DMS 273 (cell line): ENCODE data around the gene CYTH1.

Experiments used
- DNase-seq: peaks from one replicate; lab custom pipeline; 2025; ENCODE audit not compliant: unreplicated experiment; lab: John Stamatoyannopoulos, UW

Gene CYTH1

DNA sequence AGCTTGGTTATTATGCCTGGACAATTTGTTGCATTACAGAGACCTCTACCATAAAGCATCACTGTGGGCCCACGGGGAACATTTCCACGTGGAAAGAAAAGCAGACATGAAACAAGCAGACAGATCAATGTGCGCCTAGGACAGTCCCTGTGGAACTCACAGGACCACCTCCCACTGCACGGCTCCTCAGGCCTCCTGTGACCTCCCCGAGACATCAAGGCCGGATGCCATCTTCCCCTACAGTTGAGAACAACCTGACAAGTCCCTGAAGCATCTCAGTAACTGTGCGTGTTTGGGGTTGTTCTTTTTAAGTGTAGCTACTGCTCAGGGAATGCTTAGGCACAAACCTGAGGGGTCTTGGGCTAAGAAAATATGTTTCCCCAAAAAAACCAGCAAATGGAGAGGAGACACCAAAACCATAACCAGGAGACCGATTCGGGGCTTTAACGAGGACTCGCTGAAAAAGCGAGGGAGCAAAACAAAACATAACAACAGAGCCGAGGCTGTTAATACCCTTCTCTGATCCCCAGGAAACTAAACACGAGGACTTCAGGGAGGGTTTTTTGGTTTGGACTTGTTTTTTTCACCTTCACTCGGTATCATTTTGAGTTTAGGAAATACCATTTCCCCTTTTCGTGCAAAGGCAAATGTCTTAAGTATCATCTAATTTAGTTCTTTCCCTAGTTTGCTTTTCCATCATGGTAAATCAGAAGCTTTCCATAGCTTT lies 87.1 kb downstream of the CYTH1 start:
- no peak for DNase-seq

DNA sequence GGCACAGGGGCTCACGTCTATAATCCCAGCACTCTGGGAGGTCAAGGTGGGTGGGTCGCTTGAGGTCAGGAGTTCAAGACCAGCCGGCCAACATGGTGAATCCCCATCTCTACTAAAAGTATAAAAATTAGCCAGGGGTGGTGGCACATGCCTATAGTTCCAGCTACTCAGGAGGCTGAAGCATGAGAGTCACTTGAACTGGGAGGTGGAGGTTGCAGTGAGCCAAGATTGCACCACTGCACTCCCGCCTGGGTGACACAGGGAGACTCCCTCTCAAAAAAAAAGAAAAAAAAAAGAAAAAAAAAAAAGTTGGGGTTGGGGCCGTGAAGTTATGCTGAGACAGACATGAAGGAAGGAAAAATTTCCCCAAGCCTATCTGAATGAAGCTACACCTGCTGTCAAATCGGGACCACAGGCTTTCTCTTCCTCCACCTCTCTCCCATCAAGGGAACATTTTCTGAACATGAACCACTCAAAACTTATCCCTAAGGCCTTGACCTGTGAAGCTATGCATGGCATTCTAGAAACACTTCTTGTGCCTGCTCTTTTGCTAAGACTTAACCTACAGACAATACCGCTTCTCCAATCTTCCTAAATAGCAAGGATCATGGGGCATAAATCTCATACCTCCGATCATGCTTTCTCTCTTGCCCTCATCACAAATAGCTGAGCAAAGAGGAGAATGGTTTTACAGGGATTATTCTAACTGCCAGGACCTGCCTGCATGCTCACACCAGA lies 88.6 kb downstream of the CYTH1 start:
- no peak for DNase-seq

DNA sequence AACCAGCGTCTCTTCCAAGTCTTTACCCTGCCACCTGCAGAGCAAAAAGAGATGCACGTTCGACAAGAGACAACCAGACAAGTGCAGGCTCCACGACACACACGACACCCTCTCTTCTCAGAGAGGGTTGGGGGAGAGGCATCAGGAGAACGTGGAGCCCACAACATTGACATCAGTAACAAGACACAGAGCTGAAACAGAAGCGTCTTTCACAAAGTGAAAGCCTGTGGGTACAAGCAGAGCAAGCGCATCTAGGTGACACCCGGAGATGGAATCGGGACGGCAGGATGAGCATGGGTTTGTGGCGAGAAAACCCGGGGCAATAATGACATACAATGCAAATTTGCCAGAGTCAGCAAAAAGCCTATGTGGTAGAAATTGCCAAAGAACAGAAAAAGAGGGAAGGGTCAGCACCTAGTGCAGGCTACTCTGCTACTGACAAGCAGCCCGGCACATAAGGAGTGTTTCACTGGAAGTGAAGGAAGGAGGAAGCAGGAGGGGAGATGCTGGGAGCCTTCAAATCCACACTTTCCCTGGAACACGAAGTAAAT lies 89.5 kb downstream of the CYTH1 start:
- no peak for DNase-seq

DNA sequence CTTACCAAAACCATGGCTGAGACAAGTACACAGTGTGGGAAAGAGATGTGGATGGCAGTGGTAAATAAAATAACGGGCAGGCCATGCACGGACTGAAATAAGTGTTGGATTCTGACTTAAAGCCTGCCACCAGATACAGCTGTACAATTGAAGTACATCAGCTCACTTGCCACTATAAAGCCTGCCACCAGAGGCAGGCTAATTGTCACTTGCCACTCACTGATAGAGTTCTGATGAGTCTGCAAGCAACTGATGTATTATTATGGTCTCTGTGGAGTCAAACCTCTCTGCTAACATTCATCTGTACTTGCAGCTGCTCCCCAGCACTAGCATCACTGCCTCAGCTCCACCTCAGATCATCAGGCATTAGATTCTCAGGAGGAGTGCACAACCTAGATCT lies 93.0 kb downstream of the CYTH1 start:
- DNase-seq: no peak

DNA sequence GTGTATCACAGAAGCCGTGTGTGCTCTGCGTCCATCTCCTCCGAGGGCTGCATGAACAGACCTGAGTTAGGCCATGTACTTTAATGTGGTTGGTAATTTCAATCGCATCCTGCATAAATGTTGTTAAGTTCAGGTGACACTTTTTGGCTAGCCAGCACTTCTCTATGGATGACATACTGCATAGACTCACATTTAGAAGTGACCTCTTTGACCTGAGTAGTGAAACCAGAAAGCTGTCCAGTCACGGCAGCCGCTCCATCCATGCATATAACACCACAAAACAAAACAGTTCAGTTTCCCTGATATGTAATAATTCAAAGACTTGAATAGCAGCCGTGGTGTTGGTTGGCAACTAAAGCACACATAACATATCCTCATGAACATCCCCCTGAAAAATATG lies 94.1 kb downstream of the CYTH1 start:
- DNase-seq: no peak

DNA sequence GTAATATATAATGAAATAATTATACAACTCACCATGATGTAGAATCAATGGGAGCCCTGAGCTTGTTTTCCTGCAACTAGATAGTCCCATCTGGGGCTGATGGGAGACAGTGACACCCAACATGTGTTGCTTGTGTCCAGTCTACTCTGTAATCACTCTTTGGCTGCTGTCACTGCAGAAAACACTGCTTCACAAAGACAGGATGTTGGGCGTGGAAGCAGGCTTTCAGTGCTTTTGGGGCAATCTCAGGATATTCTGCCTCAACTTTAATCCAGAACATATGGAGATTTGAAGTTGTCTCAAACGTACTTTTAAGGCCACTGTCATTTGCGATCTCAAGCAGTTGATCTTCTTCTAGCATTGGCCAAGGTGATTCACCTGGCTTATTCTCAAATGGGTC lies 94.9 kb downstream of the CYTH1 start:
- no peak for DNase-seq

DNA sequence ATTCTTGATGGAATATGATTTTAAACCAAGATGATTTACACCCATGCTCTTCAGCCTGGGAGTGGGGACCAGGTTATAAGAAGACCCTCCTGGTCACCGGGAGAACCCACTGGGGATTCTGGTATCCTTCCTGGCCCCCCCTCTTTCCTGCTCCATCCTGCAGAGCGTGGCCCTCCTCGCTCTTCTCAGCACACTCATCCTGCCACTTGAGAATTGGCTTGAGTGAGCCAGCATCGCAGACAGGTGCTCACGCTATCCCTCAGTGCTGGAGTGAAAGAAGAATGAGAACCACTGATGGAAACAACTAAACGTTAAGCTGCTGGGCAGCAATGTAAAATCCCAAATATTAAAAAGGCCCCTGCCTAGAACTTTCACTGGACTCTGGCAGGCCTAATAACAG lies 98.0 kb downstream of the CYTH1 start:
- no peak for DNase-seq

DNA sequence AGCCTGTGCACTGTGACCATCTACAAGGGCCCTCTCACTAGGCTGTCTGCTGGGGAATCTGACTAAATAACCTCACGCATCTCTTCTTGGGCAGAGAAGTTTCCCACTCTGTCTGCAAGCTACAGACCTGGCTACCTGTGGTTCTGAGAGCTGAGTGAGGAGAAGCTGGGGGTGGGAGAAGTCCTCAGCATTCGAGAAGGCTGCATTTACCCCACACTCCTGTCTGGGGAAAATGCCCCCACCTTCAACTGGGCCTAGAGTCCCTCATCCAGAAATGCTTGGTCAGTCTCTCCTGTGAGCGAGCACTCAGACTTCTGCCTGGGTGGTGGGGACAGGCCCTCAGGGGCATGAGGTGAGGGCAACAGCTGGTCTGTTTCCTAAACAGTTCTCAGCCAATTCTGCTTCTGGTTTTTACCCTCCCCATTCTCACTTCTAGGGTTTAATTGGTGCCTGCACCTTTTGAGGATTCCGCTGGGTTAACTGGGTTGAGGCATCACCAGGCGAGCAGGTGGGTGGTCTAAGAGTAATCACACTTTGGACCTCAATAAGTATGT lies 98.6 kb downstream of the CYTH1 start:
- DNase-seq: no peak

DNA sequence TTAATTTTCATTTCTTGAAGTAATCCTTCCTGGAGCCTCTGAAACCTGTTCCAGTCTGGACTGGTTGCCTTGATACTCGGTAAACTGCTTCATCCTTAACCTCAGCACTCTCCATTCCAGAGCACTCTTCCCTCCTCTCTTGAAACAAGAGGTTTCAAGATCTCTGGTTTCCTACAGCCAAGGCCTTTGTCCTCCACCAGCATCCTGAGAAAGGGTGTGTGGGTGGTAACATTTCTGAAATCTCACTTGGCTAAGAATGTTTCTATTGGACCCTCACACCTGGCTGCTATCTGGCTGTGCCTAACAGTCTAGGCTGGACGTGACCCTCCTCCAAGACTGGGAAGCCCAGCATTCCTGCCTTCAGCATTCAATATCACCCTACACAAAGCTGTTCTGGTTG lies 99.7 kb downstream of the CYTH1 start:
- DNase-seq: no peak

DNA sequence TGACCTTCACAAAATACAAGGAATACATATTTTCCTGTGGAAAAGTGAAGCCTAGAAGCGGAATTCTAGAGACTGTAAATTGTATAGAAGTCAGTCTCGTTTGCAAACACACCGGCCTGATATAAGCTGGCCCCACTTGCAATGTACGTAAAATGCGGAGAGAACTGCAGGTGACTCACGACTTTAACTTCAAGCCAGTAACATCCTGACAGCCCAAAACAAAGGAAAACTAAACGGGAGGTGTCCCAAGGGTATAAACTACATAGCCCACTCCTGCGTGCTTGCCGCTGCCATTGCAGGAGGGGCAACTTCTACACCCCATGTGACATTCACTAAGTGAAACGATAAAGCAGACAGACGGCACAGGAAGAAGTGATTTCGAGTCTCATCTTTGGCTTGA lies 101.6 kb downstream of the CYTH1 start:
- no peak for DNase-seq

DNA sequence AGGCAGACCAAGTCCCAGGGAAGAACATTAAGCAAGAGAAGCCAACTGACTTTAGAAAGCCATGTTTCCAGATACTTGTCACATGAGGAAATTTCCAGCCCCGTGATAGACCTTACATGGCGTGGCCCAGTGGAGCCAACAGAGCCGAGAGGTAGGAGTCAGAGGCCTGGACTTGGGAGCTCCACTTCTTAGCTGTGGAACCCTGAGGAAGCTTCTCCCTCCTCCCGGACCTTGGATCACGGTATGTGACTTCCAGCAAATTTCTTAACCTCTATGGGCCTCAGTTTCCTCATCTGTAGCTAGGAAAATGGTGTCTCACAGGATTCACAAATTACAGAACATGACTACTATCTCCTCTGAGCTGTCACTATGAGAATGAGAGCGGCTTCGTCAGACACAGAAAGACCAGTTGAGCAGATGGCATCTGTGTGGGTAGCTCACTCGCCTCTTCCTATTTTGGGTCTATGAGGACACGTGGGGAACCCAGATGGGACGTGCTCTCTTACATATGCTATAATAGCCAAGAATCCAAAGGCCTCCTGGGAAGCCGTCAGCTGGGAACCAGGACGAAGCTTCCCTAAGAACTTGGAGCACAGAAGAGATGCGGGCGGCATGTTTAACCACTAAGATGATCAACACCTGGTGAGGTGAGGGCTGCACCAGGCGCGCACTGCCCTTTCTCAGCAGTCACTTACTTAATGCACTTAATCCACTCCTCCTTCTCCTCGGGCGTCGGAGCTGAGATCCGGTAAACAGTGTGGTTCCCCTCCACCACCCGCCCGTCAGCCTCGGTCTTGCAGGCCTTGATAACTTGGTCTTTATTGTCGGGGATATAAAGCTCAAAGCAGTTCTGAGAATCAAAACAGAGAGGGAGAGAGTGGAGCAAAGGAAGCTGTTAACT lies 102.3 kb downstream of the CYTH1 start:
- DNase-seq: peak; percentile 32

DNA sequence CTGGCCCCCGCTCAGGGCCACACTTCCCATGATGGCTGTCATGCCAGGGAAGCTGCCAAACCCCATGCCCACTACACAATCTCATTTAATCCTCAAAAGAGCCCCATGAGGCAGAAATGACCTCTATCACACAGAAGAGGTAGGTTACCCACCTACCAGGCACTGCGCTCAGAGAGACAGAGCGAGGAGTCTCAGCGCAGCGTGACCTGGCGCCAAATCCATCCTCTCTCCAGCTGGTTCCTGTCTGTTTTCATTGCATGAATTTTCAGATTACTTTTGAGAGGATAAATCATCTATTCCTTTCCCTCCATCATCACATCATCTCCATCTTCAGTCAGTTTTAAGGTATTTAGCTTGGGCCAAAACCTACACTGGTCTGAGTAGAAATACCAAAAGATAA lies 103.4 kb downstream of the CYTH1 start:
- no peak for DNase-seq

DNA sequence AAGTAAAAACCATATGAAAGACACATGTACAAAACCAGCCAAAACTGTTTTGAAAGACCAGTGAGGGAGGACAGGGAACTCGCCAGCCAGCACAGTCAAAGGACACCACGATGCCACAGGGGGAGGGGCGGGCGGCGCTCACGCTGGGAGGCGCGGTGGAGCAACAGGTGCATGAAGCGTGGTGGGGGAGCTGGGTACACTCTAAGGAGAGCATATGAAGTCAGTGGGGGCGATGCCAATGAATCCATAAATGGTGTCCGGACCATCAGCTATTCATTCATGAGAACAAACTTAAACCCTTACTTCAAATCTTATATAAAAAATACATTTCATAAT lies 103.9 kb downstream of the CYTH1 start:
- no peak for DNase-seq

DNA sequence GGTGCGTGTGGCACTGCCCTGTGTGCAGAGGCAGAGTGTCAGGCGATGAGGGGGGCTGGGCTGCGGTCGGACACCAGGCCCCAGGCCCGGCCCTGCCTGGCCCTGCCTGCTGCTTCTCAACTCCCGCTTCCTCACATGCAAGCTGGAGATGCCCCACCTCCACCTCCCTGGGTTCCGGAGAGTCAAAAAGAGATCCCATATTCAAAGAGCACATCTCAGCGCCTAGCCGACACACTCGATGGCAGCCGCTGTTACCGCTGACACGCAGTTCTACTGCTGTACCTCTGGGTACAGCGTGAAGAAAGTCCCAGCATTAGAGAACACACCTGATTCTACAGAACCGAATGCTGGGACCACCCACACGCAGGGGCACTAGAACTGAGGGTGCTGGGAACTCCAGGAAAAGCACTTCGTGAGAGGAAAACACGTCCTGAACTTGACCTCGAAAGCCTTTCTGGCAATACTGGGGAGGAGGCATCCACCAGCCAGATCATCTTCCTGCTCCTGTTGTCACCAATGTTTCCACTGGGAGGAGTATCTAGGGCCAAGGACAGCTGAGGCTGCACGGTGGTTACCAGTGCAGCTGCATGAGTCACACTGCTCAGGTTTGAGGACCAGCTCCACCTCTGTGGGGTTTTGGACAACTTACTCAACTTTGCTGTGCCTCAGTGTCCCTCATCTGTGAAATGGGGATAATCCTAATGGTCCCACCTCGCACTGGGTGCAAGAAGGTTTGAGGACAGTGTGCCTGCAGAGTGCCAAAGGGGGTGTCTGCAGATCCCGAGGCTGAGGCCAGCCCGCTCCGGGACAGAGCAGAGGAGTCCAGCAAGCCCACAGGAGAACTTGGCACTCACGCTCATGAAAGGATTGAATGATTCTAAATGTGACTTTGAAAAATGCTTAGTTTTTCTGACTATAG lies 104.5 kb downstream of the CYTH1 start:
- DNase-seq: no peak

DNA sequence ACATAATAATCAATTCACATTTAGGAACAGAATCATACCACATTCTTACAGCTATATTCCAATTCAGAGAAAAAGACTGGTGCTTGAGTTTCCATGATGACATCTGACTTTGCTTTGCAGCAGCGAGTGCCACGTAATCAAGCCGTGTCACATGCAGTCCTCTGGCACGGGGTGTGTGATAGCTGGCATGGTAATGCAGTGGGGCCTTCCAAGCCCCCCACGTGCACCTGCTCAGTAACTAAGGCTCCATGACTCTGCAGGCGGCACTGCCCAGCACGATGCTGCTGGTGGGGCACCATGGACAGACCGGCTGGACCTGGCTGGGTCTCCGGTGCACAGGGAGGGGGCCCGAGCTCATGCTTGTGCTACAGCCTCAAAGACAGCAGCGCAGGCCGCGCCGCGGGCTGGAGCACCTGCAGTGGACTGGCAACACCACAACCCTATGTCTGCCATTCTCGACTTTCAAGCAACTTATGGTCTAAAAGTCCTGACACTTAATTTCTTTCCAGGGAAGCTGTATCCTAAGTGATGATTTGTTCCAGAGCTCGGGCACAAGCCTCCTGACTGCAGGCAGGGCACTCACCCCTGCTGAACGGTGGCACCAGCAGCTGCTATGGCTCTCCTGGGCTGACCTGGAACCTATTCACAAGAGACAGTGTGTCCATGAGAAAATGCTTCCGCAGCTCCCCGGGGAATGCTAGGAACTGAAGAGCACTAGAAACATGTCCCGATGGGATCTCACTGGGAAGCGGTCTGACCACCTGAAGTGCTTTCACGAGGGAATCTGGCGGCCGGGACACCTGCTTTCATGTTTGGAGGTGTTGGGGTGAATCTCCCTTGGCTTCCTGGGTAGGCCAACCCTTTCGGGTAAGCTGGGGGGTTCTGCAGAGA lies 105.4 kb downstream of the CYTH1 start:
- no peak for DNase-seq

DNA sequence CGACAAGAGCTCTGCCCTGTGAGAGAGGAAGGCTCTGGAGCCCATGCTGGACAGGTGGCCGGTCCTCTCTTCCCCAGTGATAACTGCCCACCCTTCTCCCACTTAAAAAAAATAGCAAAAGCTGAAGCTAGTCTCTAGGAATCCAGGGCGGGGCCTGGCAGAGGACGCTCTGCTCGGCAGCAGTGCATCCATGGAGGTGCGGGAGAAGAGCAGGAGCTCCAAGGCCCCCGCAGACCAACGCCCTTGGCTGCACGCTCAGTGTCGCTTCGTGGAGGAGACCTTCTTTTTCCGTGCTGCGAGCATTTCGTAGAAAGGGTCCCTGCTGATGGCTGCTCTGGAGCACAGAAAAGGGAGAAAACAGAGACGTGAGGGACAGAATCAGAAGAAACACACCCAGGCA lies 106.2 kb downstream of the CYTH1 start:
- DNase-seq: no peak

DNA sequence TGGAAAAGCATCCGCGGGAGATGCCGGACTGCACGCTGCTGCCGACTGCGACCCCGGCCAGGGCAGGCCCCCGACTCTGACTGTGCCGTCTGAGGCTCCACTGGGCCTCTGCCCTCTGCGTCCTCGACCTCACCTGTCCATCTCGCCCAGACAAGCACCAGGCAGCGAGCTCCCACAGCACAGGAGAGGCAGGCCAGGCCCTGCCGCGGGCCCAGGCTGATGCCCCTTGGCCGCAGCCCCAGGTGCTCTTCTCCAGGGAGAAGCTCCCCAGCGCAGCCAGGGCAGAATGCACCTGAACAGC lies 106.8 kb downstream of the CYTH1 start:
- no peak for DNase-seq

DNA sequence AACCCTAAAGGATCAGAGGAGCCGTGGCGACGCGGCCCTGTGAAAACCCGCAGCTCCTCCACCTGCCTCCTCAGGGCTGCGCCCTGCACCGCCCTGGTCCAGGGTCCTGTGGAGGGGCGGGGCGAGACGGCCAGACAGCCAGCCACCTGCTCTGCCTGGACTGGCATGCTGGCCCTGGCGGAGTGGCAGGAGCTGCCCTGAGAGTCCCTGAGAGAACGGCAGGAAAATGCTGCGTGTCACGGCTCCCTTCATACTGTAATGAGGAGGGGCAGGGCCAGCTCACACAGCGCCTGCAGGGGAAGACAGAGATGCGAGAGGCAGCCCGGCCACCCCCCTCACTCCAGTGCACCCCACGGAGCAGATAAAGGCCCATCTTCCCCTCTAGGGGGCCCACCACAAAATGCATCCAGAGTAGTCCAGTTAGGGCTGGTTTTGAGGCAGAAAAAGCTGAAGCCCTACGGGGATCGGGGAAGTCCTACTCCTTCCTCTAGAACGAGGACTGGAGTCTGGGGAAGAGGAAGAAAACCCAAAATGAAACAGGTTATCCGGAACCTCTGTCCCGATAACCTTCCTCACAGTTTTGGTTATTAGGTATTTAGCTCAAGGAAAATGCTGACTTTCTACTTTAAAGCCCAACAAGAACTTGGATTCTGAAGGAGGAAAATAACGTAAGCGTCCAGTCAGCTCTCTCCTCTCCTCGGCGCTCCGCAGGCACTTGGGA lies 107.3 kb downstream of the CYTH1 start:
- peak; percentile 76 for DNase-seq

DNA sequence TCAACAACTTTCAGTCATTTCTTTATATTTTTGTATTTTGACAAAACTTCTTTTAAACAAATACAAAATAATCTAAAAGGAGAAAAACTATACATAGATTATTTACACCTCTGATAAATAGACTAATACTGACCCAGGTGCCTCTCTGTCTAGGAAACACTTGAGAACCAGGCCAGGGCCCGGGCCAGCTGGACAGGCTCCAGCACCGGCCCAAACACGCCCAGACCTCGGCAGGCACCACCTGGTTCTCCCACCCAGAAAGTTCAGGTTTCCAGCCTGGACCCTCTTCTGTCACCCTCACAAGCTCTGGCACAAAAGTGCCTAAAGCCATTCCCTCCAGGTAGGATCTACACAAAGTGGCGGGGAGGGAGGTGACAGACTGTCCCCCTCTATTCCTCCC lies 107.9 kb downstream of the CYTH1 start:
- peak; percentile 75 for DNase-seq
